Right lobe of liver (tissue), 6 donors: Measurements from ENCODE around the gene GIMAP7. TPM values are rescaled to one million over a fixed set of nuclear protein-coding genes. Genes with fewer than 3 reads are reported as not detected.
"Not testable (repeated sequence)": the region's sequence is repeated elsewhere in the genome, so short reads cannot be mapped to it uniquely, and the experiment has no call there.

Experiments used
- ATAC-seq, 4 donors: fragments of 200-7000 bp; cut with Tn5 transposase; one replicate each; pipeline ENCODE4 v1.9.1; 2020; ENCODE audit warnings: mild to moderate bottlenecking in 4 of 4, moderate library complexity in 4 of 4
- DNase-seq, 3 donors: peaks; one replicate each; pipeline ENCODE4 v3.0.0-alpha.2; 2020
- H3K27ac ChIP-seq, 3 donors: fragments of 200-600 bp; one replicate each; pipeline ENCODE4 v1.8.0; 2022
- H3K27me3 ChIP-seq, 2 donors: fragments of 200-600 bp; one replicate each; pipeline ENCODE4 v1.8.0; 2022
- H3K36me3 ChIP-seq, 4 donors: fragments of 200-600 bp; sonication (generic) in 1 of 4; one replicate each; pipeline versions ENCODE4 v1.5.1 to v1.8.0; 2017 to 2022; ENCODE audit warnings: control low read depth in 1 of 4
- H3K4me1 ChIP-seq, 4 donors: fragments of 200-600 bp; sonication (generic) in 1 of 4; one replicate each; pipeline versions ENCODE4 v1.5.1 to v1.8.0; 2017 to 2022; ENCODE audit warnings: control low read depth in 1 of 4
- H3K4me3 ChIP-seq, 3 donors: fragments of 200-600 bp; one replicate each; pipeline ENCODE4 v1.8.0; 2022
- H3K9me3 ChIP-seq, 4 donors: fragments of 200-600 bp; sonication (generic) in 1 of 4; one replicate each; pipeline versions ENCODE4 v1.5.1 to v1.8.0; 2017 to 2022; ENCODE audit warnings: control low read depth in 1 of 4
- CTCF ChIP-seq, 4 donors: fragments of 200-600 bp in 3 of 4; fragments of 450-650 bp in 1 of 4; IDR thresholded peaks; one replicate each; pipeline versions ENCODE4 v1.5.1 to v1.8.0; 2016 to 2022; ENCODE audit warnings: antibody characterized with exemption in 4 of 4, mild to moderate bottlenecking in 2 of 4
- POLR2A ChIP-seq: fragments of 450-650 bp; IDR thresholded peaks from one replicate; pipeline ENCODE4 v1.6.1; 2017; ENCODE audit warnings: antibody characterized with exemption, mild to moderate bottlenecking
- WGBS: methylation state at CpG from one replicate; pipeline ENCODE4 v1.1.6; 2018; ENCODE audit warnings: low coverage, low lambda C conversion rate; ENCODE audit not compliant: insufficient coverage; ENCODE audit errors: missing lambda C conversion rate; 5-methylcytosine and 5-hydroxymethylcytosine counted together
- intact Hi-C, 2 donors: fragments of 100-400 bp; cut with DNase I; formaldehyde crosslinking; loops; one replicate each; pipeline versions ENCODE4 v1.11.2 to v1.14.1; 2022
- total RNA-seq, 6 experiments: library from RNA; depleted of rRNA in 2 of 6; stranded (reverse); fragments of >200 nt in 2 of 6; fragmentation: NEBNext Ultra II Directional in 3 of 6; extraction: Animal tissue kit (Norgen Biotek cat#: 25700) in 3 of 6; gene quantifications; one replicate each; pipeline versions ENCODE4 v1.1.0 to v1.2.4, GENCODE V29; 2016 to 2023
- donor health status: DM: no; HTN: yes; CAD: no.
- donor health status: DM: no; HTN: no; CAD: no.
- donor health status: DM: no; HTN: no; CAD: no.
- donor health status: DM: no; HTN: yes; CAD: no.
- donor health status: DM: no; HTN: yes; CAD: no.

The GIMAP7 gene
- total RNA-seq, 6 experiments from 2014 or later: 2.6 to 9.1 (median 6.0) TPM

GRCh38 chr7:150516956-150517745 lies 2.5 kb downstream of the GIMAP7 start:
- no peaks in the 10 kb centered on the region for H3K4me1 ChIP-seq
- H3K27ac ChIP-seq: peak overlapping the region in 2 of 3 donors; percentile 56 to 83
- TF ChIP-seq CTCF (IDR thresholded peaks at IDR 0.05): no peak
- ATAC-seq (peak in 2 of 4 donors; percentile 16 to 20), DNase-seq (no peak)
- no peaks in the 10 kb centered on the region for H3K9me3 ChIP-seq
- 46% methylated on average over 1 of the region's 1 CpG for WGBS
- intact Hi-C loops: no loop called here
- H3K36me3 ChIP-seq: no peaks in the 10 kb centered on the region
- H3K4me3 ChIP-seq: peak overlapping the region; percentile 29 to 44 (median 40)
- no peaks in the 10 kb centered on the region for H3K27me3 ChIP-seq

- ATAC-seq: no peak
- Histone ChIP-seq H3K4me1 (no peaks in the 10 kb centered on the region), H3K9me3 (no peaks in the 10 kb centered on the region), H3K27ac (peak overlapping the region in 1 of 3 donors; percentile 2), H3K4me3 (peak overlapping the region in 2 of 3 donors; percentile 6 to 44), H3K36me3 (no peaks in the 10 kb centered on the region), H3K27me3 (no peaks in the 10 kb centered on the region)
- 62% methylated on average over 2 of the region's 2 CpGs for WGBS
- DNase-seq: no peak
- intact Hi-C loops: no loop called here
- no peak for TF ChIP-seq POLR2A
Observed at GRCh38 chr7:150519310-150519709, 4.6 kb downstream of the GIMAP7 start.

GRCh38 chr7:150520145-150520544 lies 5.5 kb downstream of the GIMAP7 start:
- Histone ChIP-seq H3K9me3 (no peaks in the 10 kb centered on the region), H3K4me3 (no peak overlapping the region), H3K4me1 (no peaks in the 10 kb centered on the region), H3K27ac (peak overlapping the region in 1 of 3 donors; percentile 2), H3K27me3 (no peaks in the 10 kb centered on the region), H3K36me3 (no peaks in the 10 kb centered on the region)
- 51% methylated on average over 7 of the region's 8 CpGs for WGBS
- intact Hi-C loops: no loop called here
- DNase-seq (no peak), ATAC-seq (no peak)
- no peak for TF ChIP-seq CTCF (IDR thresholded peaks at IDR 0.05)
- TF ChIP-seq POLR2A: no peak

GRCh38 chr7:150522931-150523330 lies 8.3 kb downstream of the GIMAP7 start:
- 0% methylated on average over 1 of the region's 6 CpGs for WGBS
- intact Hi-C loops, H3K36me3 ChIP-seq, ATAC-seq, H3K27ac ChIP-seq, DNase-seq, H3K9me3 ChIP-seq, H3K4me1 ChIP-seq, H3K4me3 ChIP-seq, H3K27me3 ChIP-seq: not testable (repeated sequence)

- Histone ChIP-seq H3K27ac (no peak overlapping the region), H3K9me3 (no peaks in the 10 kb centered on the region), H3K36me3 (no peaks in the 10 kb centered on the region), H3K27me3 (no peaks in the 10 kb centered on the region), H3K4me3 (no peak overlapping the region), H3K4me1 (no peaks in the 10 kb centered on the region)
- DNase-seq (no peak), ATAC-seq (no peak)
- WGBS: 50% methylated on average over 1 of the region's 2 CpGs
- TF ChIP-seq POLR2A (no peak), CTCF (IDR thresholded peaks at IDR 0.05) (no peak)
- intact Hi-C loops: no loop called here
Observed at GRCh38 chr7:150524018-150524417, 9.3 kb downstream of the GIMAP7 start.
